Measurements from ENCODE around the gene TRAPPC3. TPM values are rescaled to one million over a fixed set of nuclear protein-coding genes. Genes with fewer than 3 reads are reported as not detected.

TRAPPC3 gene
- total RNA-seq, 2 donors from 2014 or later: 45.7 to 71.5 TPM

GRCh38 chr1:36092798-36093185, 56.5 kb downstream of the TRAPPC3 start:
- 94 to 95% methylated on average over 7 to 9 of the region's 9 CpGs for WGBS, 2 donors
- ATAC-seq (no peak), DNase-seq (no peak)
- no peak overlapping the region for H3K27ac ChIP-seq
- no peak overlapping the region for H3K4me3 ChIP-seq
- H3K4me1 ChIP-seq: peaks cover 17% of the 10 kb centered on the region
- intact Hi-C loops (cut with DNase I): loop anchor here (10.0 kb wide), 2 partner anchors 52 to 322 kb away; partner anchors contain the start of gene TRAPPC3
- H3K36me3 ChIP-seq (replicated peaks in 1 of 2; ENCODE audit: insufficient read depth in 1 of 2, low read depth in 2 of 2): peaks cover 19% of the 10 kb centered on the region in 2 donors
- H3K27me3 ChIP-seq: no peaks in the 10 kb centered on the region
- H3K9me3 ChIP-seq: no peaks in the 10 kb centered on the region
- TF ChIP-seq POLR2A (IDR thresholded peaks at IDR 0.05) (no peak), CTCF (IDR thresholded peaks at IDR 0.05) (no peak)

- no peak for TF ChIP-seq CTCF (IDR thresholded peaks at IDR 0.05)
- peaks cover 19% of the 10 kb centered on the region in 2 donors for H3K36me3 ChIP-seq (replicated peaks in 1 of 2; ENCODE audit: insufficient read depth in 1 of 2, low read depth in 2 of 2)
- no peak for ATAC-seq
- no peak for DNase-seq
- no peaks in the 10 kb centered on the region for H3K27me3 ChIP-seq
- H3K4me1 ChIP-seq: peaks cover 17% of the 10 kb centered on the region
- H3K4me3 ChIP-seq: no peak overlapping the region
- 89 to 93% methylated on average over 15 to 17 of the region's 17 CpGs for WGBS, 2 donors
- no peak overlapping the region for H3K27ac ChIP-seq
- no peaks in the 10 kb centered on the region for H3K9me3 ChIP-seq
- intact Hi-C loops (cut with DNase I): loop anchor here (10.0 kb wide), 2 partner anchors 53 to 323 kb away; partner anchors contain the start of gene TRAPPC3
Observed at GRCh38 chr1:36092166-36092797, 57.0 kb downstream of the TRAPPC3 start.

- intact Hi-C loops (cut with DNase I): loop anchor here (10.0 kb wide), 2 partner anchors 53 to 323 kb away; partner anchors contain the start of gene TRAPPC3
- TF ChIP-seq CTCF (IDR thresholded peaks at IDR 0.05): no peak
- no peak for TF ChIP-seq POLR2A (IDR thresholded peaks at IDR 0.05)
- no peak overlapping the region for H3K27ac ChIP-seq
- no peak overlapping the region for H3K4me3 ChIP-seq
- H3K36me3 ChIP-seq (replicated peaks in 1 of 2; ENCODE audit: insufficient read depth in 1 of 2, low read depth in 2 of 2): peaks cover 19% of the 10 kb centered on the region in 2 donors
- H3K9me3 ChIP-seq: no peaks in the 10 kb centered on the region
- peaks cover 17% of the 10 kb centered on the region for H3K4me1 ChIP-seq
- no peaks in the 10 kb centered on the region for H3K27me3 ChIP-seq
- 87 to 88% methylated on average over 6 to 13 of the region's 13 CpGs for WGBS, 2 donors
- no peak for ATAC-seq
- no peak for DNase-seq
Observed at GRCh38 chr1:36091698-36092097, 57.6 kb downstream of the TRAPPC3 start.

- WGBS, 2 donors: 81 to 85% methylated on average over 4 of the region's 4 CpGs
- no peak for DNase-seq
- intact Hi-C loops (cut with DNase I): loop anchor here (10.0 kb wide), 2 partner anchors 54 to 324 kb away; partner anchors contain the start of gene TRAPPC3
- Histone ChIP-seq H3K27ac (no peak overlapping the region), H3K4me3 (no peak overlapping the region), H3K27me3 (no peaks in the 10 kb centered on the region), H3K36me3 (replicated peaks in 1 of 2; ENCODE audit: insufficient read depth in 1 of 2, low read depth in 2 of 2) (peaks cover 19% of the 10 kb centered on the region in 2 donors), H3K9me3 (no peaks in the 10 kb centered on the region), H3K4me1 (peaks cover 17% of the 10 kb centered on the region)
- no peak for TF ChIP-seq POLR2A (IDR thresholded peaks at IDR 0.05)
- TF ChIP-seq CTCF (IDR thresholded peaks at IDR 0.05): no peak
- no peak for ATAC-seq
Observed at GRCh38 chr1:36091141-36091540, 58.1 kb downstream of the TRAPPC3 start.

All from body of pancreas (tissue), 4 donors.